ENCODE measurements around the gene MICAL2.

MICAL2 gene

DNA sequence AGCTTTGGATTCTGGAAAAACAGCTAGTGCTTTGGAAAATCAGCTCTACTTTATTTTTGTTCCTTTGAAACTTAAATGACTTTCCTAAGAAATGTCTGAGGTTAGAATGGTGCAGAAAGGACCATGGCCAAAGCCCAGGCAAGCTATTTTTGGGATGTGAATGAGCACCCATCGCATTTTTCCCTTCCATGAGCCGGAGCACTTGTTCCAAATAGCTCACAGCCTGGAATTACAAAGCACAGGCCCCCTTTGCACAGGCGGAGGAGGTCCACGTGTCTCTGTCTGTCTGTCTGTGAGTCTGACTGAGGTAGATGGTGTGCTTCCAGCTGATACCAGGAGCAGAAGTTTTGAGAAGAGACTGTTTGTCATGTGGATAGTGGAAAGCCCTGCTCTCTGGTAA is 50.7 kb downstream of the MICAL2 start:
- Histone ChIP-seq H3K27ac (ENCODE audit: low read depth, low read length) (peak overlapping the region; percentile 29), H3K4ac (ENCODE audit: low read depth, low read length) (no peak overlapping the region), H3K27me3 (ENCODE audit: insufficient read depth, low read length) (no peaks in the 10 kb centered on the region), H3K4me1 (ENCODE audit: control insufficient read depth in 1 of 2, insufficient read depth in 2 of 2, low read length in 2 of 2) (peaks cover 23 to 52% of the 10 kb centered on the region in 2 experiments), H2BK12ac (ENCODE audit: low read length) (no peak overlapping the region), H3K4me2 (ENCODE audit: low read length) (no peak overlapping the region), H2AK5ac (ENCODE audit: low read length) (peak overlapping the region; percentile 23), H3K23ac (ENCODE audit: low read length) (no peak overlapping the region), H2BK5ac (ENCODE audit: low read depth, low read length, poor library complexity) (no peak overlapping the region), H4K91ac (ENCODE audit: low read depth, low read length) (peak overlapping the region; percentile 41), H2AFZ (ENCODE audit: insufficient read depth, low read length, poor library complexity) (no peak overlapping the region), H4K12ac (ENCODE audit: low read depth, low read length) (no peak overlapping the region), H3K4me3 (ENCODE audit: low read depth, low read length) (no peak overlapping the region), H3K36me3 (ENCODE audit: control insufficient read depth in 1 of 2, insufficient read depth in 2 of 2, low read length in 2 of 2) (peaks cover 4 to 8% of the 10 kb centered on the region in 2 experiments), H3K79me2 (ENCODE audit: control insufficient read depth, insufficient read depth, low read length, poor library complexity) (peaks cover 4% of the 10 kb centered on the region), H3K18ac (ENCODE audit: low read length) (no peak overlapping the region), H3K9ac (ENCODE audit: low read length) (no peak overlapping the region), H4K8ac (ENCODE audit: low read depth, low read length) (peak overlapping the region; percentile 6), H3K9me3 (ENCODE audit: insufficient read depth, low read depth, low read length) (no peaks in the 10 kb centered on the region), H3K14ac (ENCODE audit: low read length) (peak overlapping the region; percentile 15), H2BK120ac (ENCODE audit: insufficient read depth, low read length, poor library complexity) (peak overlapping the region; percentile 49), H3K79me1 (ENCODE audit: low read length) (peaks cover 36% of the 10 kb centered on the region)
- WGBS (ENCODE audit: extremely low coverage, insufficient coverage, insufficient read length), result no CpG with 5 or more reads among the region's 4 CpGs
- no peak for DNase-seq

- Histone ChIP-seq H3K4me3 (ENCODE audit: low read depth, low read length) (no peak overlapping the region), H3K14ac (ENCODE audit: low read length) (peak overlapping the region; percentile 3), H4K12ac (ENCODE audit: low read depth, low read length) (no peak overlapping the region), H3K4me2 (ENCODE audit: low read length) (no peak overlapping the region), H4K8ac (ENCODE audit: low read depth, low read length) (no peak overlapping the region), H3K4me1 (ENCODE audit: control insufficient read depth in 1 of 2, insufficient read depth in 2 of 2, low read length in 2 of 2) (peaks cover 25 to 55% of the 10 kb centered on the region in 2 experiments), H3K27ac (ENCODE audit: low read depth, low read length) (no peak overlapping the region), H4K91ac (ENCODE audit: low read depth, low read length) (peak overlapping the region; percentile 82), H3K27me3 (ENCODE audit: insufficient read depth, low read length) (no peaks in the 10 kb centered on the region), H3K36me3 (ENCODE audit: control insufficient read depth in 1 of 2, insufficient read depth in 2 of 2, low read length in 2 of 2) (peaks cover 4 to 8% of the 10 kb centered on the region in 2 experiments), H2BK120ac (ENCODE audit: insufficient read depth, low read length, poor library complexity) (peak overlapping the region; percentile 50), H3K9ac (ENCODE audit: low read length) (no peak overlapping the region), H2BK12ac (ENCODE audit: low read length) (peak overlapping the region; percentile 9), H3K18ac (ENCODE audit: low read length) (no peak overlapping the region), H3K9me3 (ENCODE audit: insufficient read depth, low read depth, low read length) (no peaks in the 10 kb centered on the region), H3K23ac (ENCODE audit: low read length) (no peak overlapping the region), H3K4ac (ENCODE audit: low read depth, low read length) (no peak overlapping the region), H3K79me1 (ENCODE audit: low read length) (peaks cover 37% of the 10 kb centered on the region), H2AK5ac (ENCODE audit: low read length) (peak overlapping the region; percentile 3), H2BK5ac (ENCODE audit: low read depth, low read length, poor library complexity) (no peak overlapping the region), H2AFZ (ENCODE audit: insufficient read depth, low read length, poor library complexity) (no peak overlapping the region), H3K79me2 (ENCODE audit: control insufficient read depth, insufficient read depth, low read length, poor library complexity) (peaks cover 5% of the 10 kb centered on the region)
- WGBS (ENCODE audit: extremely low coverage, insufficient coverage, insufficient read length), result no CpG with 5 or more reads among the region's 12 CpGs
- no peak for DNase-seq
Measured at GRCh38 chr11:12161603-12162350, 51.4 kb downstream of the MICAL2 start.

DNA sequence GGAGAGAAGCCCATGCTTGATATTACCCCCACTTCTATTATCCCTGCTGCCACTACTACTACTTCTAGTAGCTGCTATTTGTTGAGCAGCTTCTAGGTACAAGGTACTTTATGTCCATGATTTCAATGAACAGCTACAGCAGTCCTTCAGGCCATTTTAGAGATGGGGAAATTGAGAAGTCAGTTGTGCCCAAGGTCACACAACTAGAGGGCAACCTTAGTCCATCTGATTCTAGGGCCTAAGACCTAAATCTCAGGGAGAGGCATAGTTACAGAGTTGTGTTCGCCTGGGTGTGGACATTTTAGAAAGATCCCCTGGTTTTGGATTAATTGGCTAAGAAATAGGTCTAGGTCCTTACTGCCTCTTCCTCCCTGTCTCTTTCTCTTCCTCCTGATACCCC is 52.3 kb downstream of the MICAL2 start:
- H2BK12ac ChIP-seq (ENCODE audit: low read length), result peak overlapping the region; percentile 95
- H3K79me2 ChIP-seq (ENCODE audit: control insufficient read depth, insufficient read depth, low read length, poor library complexity), result peaks cover 6% of the 10 kb centered on the region
- H3K9me3 ChIP-seq (ENCODE audit: insufficient read depth, low read depth, low read length), result no peaks in the 10 kb centered on the region
- H3K9ac ChIP-seq (ENCODE audit: low read length), result no peak overlapping the region
- H3K27ac ChIP-seq (ENCODE audit: low read depth, low read length), result peak overlapping the region; percentile 94
- H3K4me2 ChIP-seq (ENCODE audit: low read length), result no peak overlapping the region
- peak overlapping the region; percentile 13 for H3K4ac ChIP-seq (ENCODE audit: low read depth, low read length)
- peak overlapping the region; percentile 64 for H3K18ac ChIP-seq (ENCODE audit: low read length)
- H4K8ac ChIP-seq (ENCODE audit: low read depth, low read length), result no peak overlapping the region
- H3K36me3 ChIP-seq (ENCODE audit: control insufficient read depth in 1 of 2, insufficient read depth in 2 of 2, low read length in 2 of 2), result peaks cover 4 to 8% of the 10 kb centered on the region in 2 experiments
- H2BK120ac ChIP-seq (ENCODE audit: insufficient read depth, low read length, poor library complexity), result peak overlapping the region; percentile 50
- peaks cover 33 to 64% of the 10 kb centered on the region in 2 experiments for H3K4me1 ChIP-seq (ENCODE audit: control insufficient read depth in 1 of 2, insufficient read depth in 2 of 2, low read length in 2 of 2)
- no peak overlapping the region for H3K23ac ChIP-seq (ENCODE audit: low read length)
- no peak overlapping the region for H4K12ac ChIP-seq (ENCODE audit: low read depth, low read length)
- H2BK5ac ChIP-seq (ENCODE audit: low read depth, low read length, poor library complexity), result peak overlapping the region; percentile 61
- H3K27me3 ChIP-seq (ENCODE audit: insufficient read depth, low read length), result no peaks in the 10 kb centered on the region
- no peak overlapping the region for H2AFZ ChIP-seq (ENCODE audit: insufficient read depth, low read length, poor library complexity)
- H4K91ac ChIP-seq (ENCODE audit: low read depth, low read length), result peak overlapping the region; percentile 82
- H3K4me3 ChIP-seq (ENCODE audit: low read depth, low read length), result no peak overlapping the region
- H3K14ac ChIP-seq (ENCODE audit: low read length), result peak overlapping the region; percentile 76
- peaks cover 45% of the 10 kb centered on the region for H3K79me1 ChIP-seq (ENCODE audit: low read length)
- WGBS (ENCODE audit: extremely low coverage, insufficient coverage, insufficient read length), result no CpG with 5 or more reads among the region's 1 CpG
- peak overlapping the region; percentile 46 for H2AK5ac ChIP-seq (ENCODE audit: low read length)
- DNase-seq, result no peak

DNA sequence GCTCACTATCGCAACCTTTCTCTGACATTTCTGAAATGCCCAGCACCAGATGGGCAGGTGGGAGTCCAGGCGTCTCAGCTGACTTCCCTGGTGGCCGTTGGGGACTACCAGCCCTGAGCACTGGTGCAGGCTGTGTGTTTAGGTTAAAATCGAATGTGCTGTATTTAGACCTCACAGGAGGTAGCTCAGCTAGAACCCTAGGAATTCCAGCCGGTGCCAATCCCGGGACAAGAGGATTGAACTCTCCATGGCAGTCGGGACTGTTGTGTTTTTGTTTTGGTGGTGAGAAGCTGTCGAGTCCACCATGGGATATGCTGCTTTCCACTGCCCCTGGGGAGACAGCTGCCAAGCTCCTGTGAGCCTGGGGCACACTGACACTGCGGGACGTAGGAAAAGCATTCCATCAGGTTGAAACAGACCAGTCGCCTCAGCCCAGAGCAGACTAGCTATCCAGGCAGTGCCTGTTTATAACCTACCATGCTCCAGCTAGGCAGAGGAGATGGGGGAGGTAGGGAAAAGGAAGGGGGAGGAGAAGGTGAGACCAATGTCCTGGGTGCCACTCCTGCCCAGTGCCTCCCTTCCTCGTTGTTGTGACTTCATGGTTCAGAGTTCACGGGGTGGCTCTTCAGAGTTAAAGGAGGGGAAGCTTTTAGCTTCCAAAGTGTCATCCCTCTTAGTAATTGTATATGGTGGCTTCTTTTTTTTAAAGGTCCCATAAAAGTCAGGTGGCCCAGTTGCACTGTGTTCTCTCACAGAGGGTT is 53.0 kb downstream of the MICAL2 start:
- H3K27me3 ChIP-seq (ENCODE audit: insufficient read depth, low read length), result no peaks in the 10 kb centered on the region

More for the DNA sequence above, 53.0 kb downstream of the MICAL2 start:
- no peak overlapping the region for H4K12ac ChIP-seq (ENCODE audit: low read depth, low read length)
- no peak overlapping the region for H3K4me3 ChIP-seq (ENCODE audit: low read depth, low read length)
- peak overlapping the region; percentile 95 for H2BK12ac ChIP-seq (ENCODE audit: low read length)
- no peak overlapping the region for H2AFZ ChIP-seq (ENCODE audit: insufficient read depth, low read length, poor library complexity)
- H2AK5ac ChIP-seq (ENCODE audit: low read length), result peak overlapping the region; percentile 61
- peak overlapping the region; percentile 21 for H3K4ac ChIP-seq (ENCODE audit: low read depth, low read length)
- peak overlapping the region; percentile 48 for H3K18ac ChIP-seq (ENCODE audit: low read length)
- H3K36me3 ChIP-seq (ENCODE audit: control insufficient read depth in 1 of 2, insufficient read depth in 2 of 2, low read length in 2 of 2), result peaks cover 4 to 8% of the 10 kb centered on the region in 2 experiments
- H4K8ac ChIP-seq (ENCODE audit: low read depth, low read length), result peak overlapping the region; percentile 38
- H3K9ac ChIP-seq (ENCODE audit: low read length), result no peak overlapping the region
- H3K4me1 ChIP-seq (ENCODE audit: control insufficient read depth in 1 of 2, insufficient read depth in 2 of 2, low read length in 2 of 2), result peaks cover 33 to 67% of the 10 kb centered on the region in 2 experiments
- H3K79me2 ChIP-seq (ENCODE audit: control insufficient read depth, insufficient read depth, low read length, poor library complexity), result peaks cover 6% of the 10 kb centered on the region
- peak overlapping the region; percentile 94 for H3K27ac ChIP-seq (ENCODE audit: low read depth, low read length)
- H3K14ac ChIP-seq (ENCODE audit: low read length), result peak overlapping the region; percentile 76
- H4K91ac ChIP-seq (ENCODE audit: low read depth, low read length), result peak overlapping the region; percentile 82
- peak; percentile 78 to 84 for DNase-seq
- no peaks in the 10 kb centered on the region for H3K9me3 ChIP-seq (ENCODE audit: insufficient read depth, low read depth, low read length)
- H3K4me2 ChIP-seq (ENCODE audit: low read length), result no peak overlapping the region
- peak overlapping the region; percentile 60 for H2BK5ac ChIP-seq (ENCODE audit: low read depth, low read length, poor library complexity)
- peak overlapping the region; percentile 84 for H2BK120ac ChIP-seq (ENCODE audit: insufficient read depth, low read length, poor library complexity)
- H3K79me1 ChIP-seq (ENCODE audit: low read length), result peaks cover 50% of the 10 kb centered on the region
- H3K23ac ChIP-seq (ENCODE audit: low read length), result no peak overlapping the region
- WGBS (ENCODE audit: extremely low coverage, insufficient coverage, insufficient read length), result no CpG with 5 or more reads among the region's 13 CpGs

Data from trophoblast cell (in vitro differentiated cells and primary cell).